Astrocyte (in vitro differentiated cells and primary cell): ENCODE measurements around the gene LBR.

Source experiments
- EZH2 ChIP-seq: IDR thresholded peaks from 2 replicates; pipeline ENCODE4 v1.6.1; 2012; ENCODE audit warnings: mild to moderate bottlenecking, low read length, inconsistent platforms; ENCODE audit not compliant: insufficient read depth
- TF ChIP-seq, protein P1 (sequence below): IDR thresholded peaks from 2 replicates; pipeline ENCODE4 v1.5.1; 2011; ENCODE audit warnings: low read depth, mild to moderate bottlenecking, inconsistent platforms, low read length, moderate library complexity; ENCODE audit not compliant: insufficient read depth

DNA sequence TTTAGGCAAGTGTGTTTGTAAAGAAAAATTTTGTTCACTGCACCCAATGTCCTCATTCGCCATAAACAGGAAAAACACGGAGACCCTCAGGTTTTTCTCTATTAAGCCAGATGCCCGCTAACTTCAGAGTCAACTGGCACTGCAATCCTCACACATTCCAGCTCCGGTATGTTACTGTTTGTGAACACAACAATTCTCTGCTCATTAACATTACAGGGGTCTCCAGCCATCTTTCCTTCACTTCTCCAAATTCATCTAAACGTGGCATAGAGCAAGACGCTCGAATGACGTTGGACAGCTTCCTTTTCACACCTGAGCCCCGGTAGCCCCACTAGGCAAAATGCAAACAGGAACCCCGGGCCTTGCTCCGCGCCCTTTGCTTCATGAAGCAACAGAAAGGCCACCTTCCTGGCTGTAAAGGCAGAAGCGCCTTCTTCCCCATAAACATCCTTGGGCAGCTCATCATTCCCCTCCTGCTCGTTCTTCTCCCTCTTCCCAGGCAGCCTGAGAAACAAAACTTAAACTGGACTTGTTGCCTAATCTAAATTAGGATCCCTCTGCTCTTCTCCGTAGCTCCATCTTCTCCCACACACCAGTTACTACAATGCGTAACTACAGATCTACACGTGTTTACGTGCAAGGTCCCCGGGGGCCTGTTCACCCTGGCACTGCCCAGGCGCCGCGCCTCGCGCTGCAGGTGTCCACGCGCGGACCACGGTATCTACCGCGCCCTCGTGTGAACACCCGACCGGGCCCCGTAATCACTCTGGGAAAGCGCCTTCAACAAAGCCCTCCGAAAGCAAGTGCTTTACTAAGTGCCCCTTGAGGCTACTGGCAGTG, 1.2 kb downstream of the LBR start:
- TF ChIP-seq, protein P1, sequence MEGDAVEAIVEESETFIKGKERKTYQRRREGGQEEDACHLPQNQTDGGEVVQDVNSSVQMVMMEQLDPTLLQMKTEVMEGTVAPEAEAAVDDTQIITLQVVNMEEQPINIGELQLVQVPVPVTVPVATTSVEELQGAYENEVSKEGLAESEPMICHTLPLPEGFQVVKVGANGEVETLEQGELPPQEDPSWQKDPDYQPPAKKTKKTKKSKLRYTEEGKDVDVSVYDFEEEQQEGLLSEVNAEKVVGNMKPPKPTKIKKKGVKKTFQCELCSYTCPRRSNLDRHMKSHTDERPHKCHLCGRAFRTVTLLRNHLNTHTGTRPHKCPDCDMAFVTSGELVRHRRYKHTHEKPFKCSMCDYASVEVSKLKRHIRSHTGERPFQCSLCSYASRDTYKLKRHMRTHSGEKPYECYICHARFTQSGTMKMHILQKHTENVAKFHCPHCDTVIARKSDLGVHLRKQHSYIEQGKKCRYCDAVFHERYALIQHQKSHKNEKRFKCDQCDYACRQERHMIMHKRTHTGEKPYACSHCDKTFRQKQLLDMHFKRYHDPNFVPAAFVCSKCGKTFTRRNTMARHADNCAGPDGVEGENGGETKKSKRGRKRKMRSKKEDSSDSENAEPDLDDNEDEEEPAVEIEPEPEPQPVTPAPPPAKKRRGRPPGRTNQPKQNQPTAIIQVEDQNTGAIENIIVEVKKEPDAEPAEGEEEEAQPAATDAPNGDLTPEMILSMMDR, result no peak
- no peak for TF ChIP-seq EZH2
